ENCODE data around the gene FMNL3. TPM values are rescaled to one million over a fixed set of nuclear protein-coding genes. Genes with fewer than 3 reads are reported as not detected.
A peak's percentile ranks its signal among the peaks of the same experiment; 100 is the strongest.

The FMNL3 gene
- total RNA-seq, 6 donors from 2014 or later, result 13.0 to 46.7 (median 29.4) TPM

- Histone ChIP-seq H3K27me3 (no peaks in the 10 kb centered on the region), H3K4me1 (no peaks in the 10 kb centered on the region), H3K9me3 (no peaks in the 10 kb centered on the region), H3K36me3 (no peaks in the 10 kb centered on the region), H3K4me3 (no peak overlapping the region), H3K27ac (no peak overlapping the region)
- no peak for TF ChIP-seq POLR2A (IDR thresholded peaks at IDR 0.05)
- TF ChIP-seq EP300 (IDR thresholded peaks at IDR 0.05), result no peak
- TF ChIP-seq, protein P1, sequence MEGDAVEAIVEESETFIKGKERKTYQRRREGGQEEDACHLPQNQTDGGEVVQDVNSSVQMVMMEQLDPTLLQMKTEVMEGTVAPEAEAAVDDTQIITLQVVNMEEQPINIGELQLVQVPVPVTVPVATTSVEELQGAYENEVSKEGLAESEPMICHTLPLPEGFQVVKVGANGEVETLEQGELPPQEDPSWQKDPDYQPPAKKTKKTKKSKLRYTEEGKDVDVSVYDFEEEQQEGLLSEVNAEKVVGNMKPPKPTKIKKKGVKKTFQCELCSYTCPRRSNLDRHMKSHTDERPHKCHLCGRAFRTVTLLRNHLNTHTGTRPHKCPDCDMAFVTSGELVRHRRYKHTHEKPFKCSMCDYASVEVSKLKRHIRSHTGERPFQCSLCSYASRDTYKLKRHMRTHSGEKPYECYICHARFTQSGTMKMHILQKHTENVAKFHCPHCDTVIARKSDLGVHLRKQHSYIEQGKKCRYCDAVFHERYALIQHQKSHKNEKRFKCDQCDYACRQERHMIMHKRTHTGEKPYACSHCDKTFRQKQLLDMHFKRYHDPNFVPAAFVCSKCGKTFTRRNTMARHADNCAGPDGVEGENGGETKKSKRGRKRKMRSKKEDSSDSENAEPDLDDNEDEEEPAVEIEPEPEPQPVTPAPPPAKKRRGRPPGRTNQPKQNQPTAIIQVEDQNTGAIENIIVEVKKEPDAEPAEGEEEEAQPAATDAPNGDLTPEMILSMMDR (IDR thresholded peaks at IDR 0.05), result no peak
- TF ChIP-seq POLR2AphosphoS5 (IDR thresholded peaks at IDR 0.05), result no peak
- DNase-seq, result no peak
- WGBS, 2 donors, result 99% methylated on average over 7 to 8 of the region's 8 CpGs
- no peak for ATAC-seq (ENCODE audit: low FRiP score in 2 of 2)
Observed at GRCh38 chr12:49599961-49600360, 107.2 kb downstream of the FMNL3 start.

GRCh38 chr12:49598527-49598926 lies 108.7 kb downstream of the FMNL3 start:
- no peak overlapping the region for H3K4me3 ChIP-seq
- no peaks in the 10 kb centered on the region for H3K36me3 ChIP-seq
- no peaks in the 10 kb centered on the region for H3K4me1 ChIP-seq
- WGBS, 2 donors, result 91 to 100% methylated on average over 4 to 10 of the region's 10 CpGs
- no peaks in the 10 kb centered on the region for H3K9me3 ChIP-seq
- DNase-seq, result peak in 1 of 2 donors; percentile 45
- no peak overlapping the region for H3K27ac ChIP-seq
- no peaks in the 10 kb centered on the region for H3K27me3 ChIP-seq
- TF ChIP-seq POLR2A (IDR thresholded peaks at IDR 0.05) (no peak), EP300 (IDR thresholded peaks at IDR 0.05) (no peak), POLR2AphosphoS5 (IDR thresholded peaks at IDR 0.05) (no peak)
- TF ChIP-seq, protein P1 (IDR thresholded peaks at IDR 0.05), result no peak
- no peak for ATAC-seq (ENCODE audit: low FRiP score in 2 of 2)

DNA sequence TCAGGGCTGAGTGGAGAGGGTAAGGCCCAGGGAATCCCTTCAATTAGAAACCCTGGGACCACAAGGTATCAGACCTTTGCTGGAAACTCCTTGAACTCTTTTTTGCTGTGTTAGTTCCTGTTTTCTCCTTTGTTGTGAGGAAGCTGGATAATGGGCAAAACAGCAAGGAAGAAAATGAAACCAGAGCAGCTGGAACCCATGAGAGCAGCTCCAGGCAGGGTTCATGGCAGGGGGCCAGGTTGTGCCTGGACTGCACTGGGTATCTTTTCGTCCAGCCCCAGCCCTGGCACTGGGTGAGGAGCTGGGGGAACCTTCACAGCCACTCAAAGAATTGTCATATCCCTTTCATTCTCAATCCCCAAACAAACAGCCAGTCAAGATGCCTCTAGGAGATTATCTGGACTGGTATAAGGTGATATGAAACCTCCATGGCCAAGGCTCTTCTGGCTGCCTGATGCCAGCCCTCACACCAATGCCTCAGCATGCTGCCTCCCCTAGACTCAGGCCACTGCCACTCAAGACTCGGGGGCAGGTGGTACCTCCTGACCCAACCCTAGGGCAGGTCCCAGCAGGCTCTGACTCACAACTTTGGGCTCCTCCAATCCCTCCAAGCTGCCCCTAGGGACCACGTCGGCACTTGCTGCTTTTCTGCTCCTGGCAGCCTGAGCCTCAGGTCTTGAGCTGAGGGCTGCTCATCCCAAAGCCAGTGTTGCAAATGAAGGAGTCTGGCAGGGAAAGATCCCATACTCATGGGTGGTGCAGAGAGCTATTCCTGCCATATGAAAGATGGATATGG lies 118.3 kb downstream of the FMNL3 start:
- no peaks in the 10 kb centered on the region for H3K27me3 ChIP-seq
- ATAC-seq (ENCODE audit: low FRiP score in 2 of 2), result no peak

GRCh38 chr12:49588281-49588680 lies 118.9 kb downstream of the FMNL3 start:
- Histone ChIP-seq H3K4me3 (no peak overlapping the region), H3K27ac (no peak overlapping the region), H3K4me1 (no peaks in the 10 kb centered on the region), H3K36me3 (peaks cover 0 to 4% (median 1%) of the 10 kb centered on the region in 4 donors), H3K27me3 (no peaks in the 10 kb centered on the region), H3K9me3 (no peaks in the 10 kb centered on the region)
- no peak for ATAC-seq (ENCODE audit: low FRiP score in 2 of 2)
- no peak for DNase-seq
- WGBS, 2 donors, result 82 to 84% methylated on average over 3 to 7 of the region's 7 CpGs
- TF ChIP-seq POLR2A (IDR thresholded peaks at IDR 0.05), result no peak
- TF ChIP-seq, protein P1 (IDR thresholded peaks at IDR 0.05), result no peak
- no peak for TF ChIP-seq POLR2AphosphoS5 (IDR thresholded peaks at IDR 0.05)
- no peak for TF ChIP-seq EP300 (IDR thresholded peaks at IDR 0.05)

More for the DNA sequence above, 118.3 kb downstream of the FMNL3 start:
- no peak for DNase-seq
- Histone ChIP-seq H3K4me3 (no peak overlapping the region), H3K4me1 (no peaks in the 10 kb centered on the region), H3K27ac (no peak overlapping the region), H3K9me3 (no peaks in the 10 kb centered on the region), H3K36me3 (peaks cover 0 to 3% (median 0%) of the 10 kb centered on the region in 4 donors)
- WGBS, 2 donors, result 71 to 73% methylated on average over 3 of the region's 4 CpGs
- no peak for TF ChIP-seq POLR2AphosphoS5 (IDR thresholded peaks at IDR 0.05)
- TF ChIP-seq EP300 (IDR thresholded peaks at IDR 0.05), result no peak
- TF ChIP-seq, protein P1 (IDR thresholded peaks at IDR 0.05), result no peak
- no peak for TF ChIP-seq POLR2A (IDR thresholded peaks at IDR 0.05)
